GM15510 (cell line): ENCODE results near the gene GFOD1.

Source experiments
- POLR2A ChIP-seq: IDR thresholded peaks from 3 replicates; pipeline ENCODE4 v1.6.1; 2011; ENCODE audit warnings: borderline replicate concordance; ENCODE audit not compliant: insufficient read length; ENCODE audit errors: extremely low read depth

The GFOD1 gene

GRCh38 chr6:13466304-13467215 lies 20.8 kb downstream of the GFOD1 start:
- no peak for TF ChIP-seq POLR2A

- TF ChIP-seq POLR2A, result no peak
Measured at GRCh38 chr6:13465734-13466133, 21.7 kb downstream of the GFOD1 start.

DNA sequence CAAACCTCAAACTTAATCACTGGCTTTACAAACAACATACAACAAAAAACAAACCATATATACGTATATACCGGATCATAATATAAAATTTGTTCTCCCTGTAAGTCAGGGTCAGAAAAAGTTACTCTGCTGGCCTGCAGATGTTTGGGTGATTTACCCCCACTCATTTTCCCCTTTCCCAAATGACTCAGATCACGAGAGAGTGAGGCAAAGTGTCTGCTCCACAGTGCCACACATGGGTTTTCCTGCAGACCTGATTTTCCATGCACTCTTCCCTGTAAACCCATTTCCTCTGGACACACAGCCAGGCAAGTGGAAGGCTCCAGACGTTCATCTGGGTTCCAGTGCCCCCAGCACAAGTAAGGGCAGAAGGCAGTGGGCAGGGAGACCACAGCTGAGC lies 23.5 kb downstream of the GFOD1 start:
- no peak for TF ChIP-seq POLR2A

DNA sequence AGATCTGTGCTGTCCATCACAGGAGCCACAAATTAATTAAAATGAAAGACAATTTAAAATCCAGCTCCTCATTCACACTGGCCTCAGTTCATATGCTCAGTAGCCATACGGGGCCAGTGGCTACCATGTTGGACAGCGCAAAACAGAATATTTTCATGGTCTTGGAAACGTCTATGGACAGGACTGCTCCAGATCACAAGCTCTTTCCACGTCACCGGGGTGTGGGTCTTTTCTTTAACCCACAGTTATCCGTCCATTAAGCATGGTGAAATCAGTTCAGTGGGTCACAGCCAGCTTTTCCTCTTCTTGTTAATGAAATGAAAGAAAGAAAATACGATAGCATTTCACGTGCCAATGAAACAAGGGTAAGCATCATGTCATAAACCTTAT lies 24.1 kb downstream of the GFOD1 start:
- TF ChIP-seq POLR2A, result no peak

DNA sequence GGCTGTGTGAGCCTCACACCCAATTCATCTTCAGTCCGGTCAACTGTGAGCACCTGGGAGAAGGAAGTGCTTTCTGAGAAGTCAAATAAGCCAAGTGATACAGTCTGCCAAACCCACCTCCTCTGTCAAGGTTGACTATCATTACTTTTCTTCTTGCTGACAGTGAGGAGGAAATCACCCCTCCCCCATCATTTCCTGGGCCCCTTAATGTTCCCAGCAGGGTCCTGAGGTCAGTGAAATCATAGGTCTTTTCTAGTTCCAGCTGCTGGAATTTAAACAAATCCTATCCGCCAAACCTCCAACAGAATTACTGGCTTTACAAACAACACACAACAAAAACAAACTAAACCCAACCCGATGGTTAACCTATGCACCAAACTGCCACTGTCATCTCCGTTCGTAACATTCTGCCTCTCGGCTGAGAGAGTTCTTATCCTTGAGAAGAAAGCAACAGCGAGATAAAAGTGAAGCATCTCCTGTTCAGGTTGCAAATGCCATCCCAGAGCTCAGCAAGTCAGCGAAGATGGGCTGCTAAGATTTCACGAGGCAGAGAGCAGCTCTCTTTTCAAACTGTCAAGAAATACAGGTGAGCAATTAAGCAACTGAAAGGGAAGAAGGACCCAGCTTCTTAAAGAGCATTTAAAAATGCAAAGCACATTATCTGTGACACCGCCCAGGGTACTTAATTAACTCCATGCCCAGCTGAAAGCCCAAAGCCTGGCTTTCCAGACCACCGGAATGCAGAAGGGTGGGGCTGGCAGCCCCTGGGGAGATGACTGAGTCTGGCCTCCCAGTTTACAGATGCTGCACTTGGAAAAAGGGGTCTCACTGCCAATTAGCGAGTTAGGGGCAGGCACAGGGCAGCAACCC lies 24.7 kb downstream of the GFOD1 start:
- no peak for TF ChIP-seq POLR2A

DNA sequence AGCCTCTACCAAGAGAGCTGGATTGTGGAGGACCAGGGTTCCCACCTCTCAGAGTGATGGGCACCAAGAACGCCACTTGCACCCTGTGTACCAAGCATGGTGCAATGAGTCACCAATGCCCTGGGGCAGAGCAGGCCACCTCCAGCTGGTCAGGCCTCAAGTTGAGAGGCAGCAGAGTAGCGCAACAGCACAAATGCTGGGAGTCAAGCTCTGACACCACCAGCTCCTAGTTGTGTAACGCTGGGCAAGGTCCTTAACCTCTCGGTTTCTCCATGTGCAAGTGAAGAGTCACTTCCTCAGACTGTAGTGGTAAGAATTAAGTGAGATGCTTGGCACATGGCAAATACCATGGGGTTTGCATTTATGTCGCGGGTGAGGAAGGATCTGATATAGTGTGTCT lies 25.6 kb downstream of the GFOD1 start:
- no peak for TF ChIP-seq POLR2A

GRCh38 chr6:13461307-13461706 lies 26.1 kb downstream of the GFOD1 start:
- TF ChIP-seq POLR2A, result no peak

- no peak for TF ChIP-seq POLR2A
Measured at GRCh38 chr6:13457577-13457976, 29.8 kb downstream of the GFOD1 start.

DNA sequence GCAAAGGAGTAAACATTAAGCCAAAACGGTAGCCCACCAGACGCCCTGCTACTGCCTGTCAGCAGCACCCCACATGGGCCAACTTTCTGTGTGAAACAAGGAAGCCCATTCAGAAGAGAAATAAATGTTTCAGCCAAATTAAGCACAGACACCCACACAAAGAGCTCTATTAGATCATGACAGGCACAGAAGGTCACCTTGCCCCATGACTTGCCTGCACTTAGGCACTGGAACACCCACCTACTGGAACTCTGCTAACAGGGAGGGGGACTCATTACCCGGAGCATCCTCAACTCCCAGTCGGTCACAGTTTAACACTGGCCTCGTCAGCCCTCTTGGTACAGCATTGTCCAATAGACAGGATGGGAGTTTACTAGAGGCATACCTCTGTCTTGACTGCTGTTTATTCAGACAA lies 31.8 kb downstream of the GFOD1 start:
- no peak for TF ChIP-seq POLR2A

- no peak for TF ChIP-seq POLR2A
Measured at GRCh38 chr6:13454286-13455221, 32.8 kb downstream of the GFOD1 start.

DNA sequence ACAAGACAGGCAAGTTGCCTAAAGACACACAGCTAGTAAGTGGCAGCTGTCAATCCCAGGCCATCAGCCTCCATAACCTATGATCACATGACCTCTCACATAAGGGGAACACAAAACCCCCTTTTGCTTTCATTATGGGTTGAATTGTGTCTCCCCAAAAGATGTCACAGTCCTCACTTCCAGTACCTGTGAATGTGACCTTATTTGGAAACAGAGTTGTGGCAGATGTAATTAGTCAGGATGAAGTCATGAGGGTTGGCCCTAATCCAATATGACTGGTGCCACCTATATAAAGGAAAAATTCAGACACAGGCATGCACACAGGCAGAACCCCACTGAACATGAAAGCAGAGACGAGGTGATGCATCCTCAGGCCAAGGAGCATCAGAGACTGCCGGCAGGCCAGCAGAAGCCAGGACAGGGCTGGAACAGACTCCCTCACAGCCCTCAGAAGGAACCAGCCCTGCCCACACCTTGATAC lies 33.6 kb downstream of the GFOD1 start:
- TF ChIP-seq POLR2A, result no peak

DNA sequence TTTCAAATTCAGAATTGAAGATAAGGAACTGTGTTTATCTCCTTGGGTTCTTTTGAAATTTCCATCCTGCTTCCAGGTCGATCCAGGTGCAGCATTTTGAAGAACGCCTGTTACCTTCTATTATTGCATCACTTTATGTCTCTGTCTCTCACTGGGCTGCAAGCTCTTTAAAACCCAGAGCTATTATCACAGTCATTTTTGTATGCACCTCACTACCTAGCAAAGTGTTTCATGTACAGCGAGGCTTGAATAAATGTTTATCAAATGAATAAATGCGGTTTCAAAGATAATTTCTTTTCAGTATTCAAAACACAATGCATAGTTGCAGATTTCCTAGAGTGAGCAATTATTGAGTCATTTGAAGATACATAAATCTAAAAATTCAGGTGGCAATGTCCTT lies 34.2 kb downstream of the GFOD1 start:
- TF ChIP-seq POLR2A, result no peak

GRCh38 chr6:13452346-13453117 lies 34.9 kb downstream of the GFOD1 start:
- no peak for TF ChIP-seq POLR2A
